ENCODE measurements around the gene TSR3.

Gene TSR3

GRCh38 chr16:1313721-1314369 is 37.8 kb downstream of the TSR3 start:
- no peak overlapping the region for H3K4me2 ChIP-seq (ENCODE audit: low read depth, low read length, poor library complexity, severe bottlenecking)

GRCh38 chr16:1312903-1313302 is 38.8 kb downstream of the TSR3 start:
- H3K9me2 ChIP-seq (replicated peaks; ENCODE audit: insufficient read depth, low read length), result no peaks in the 10 kb centered on the region
- TF ChIP-seq EZH2phosphoT487 (conservative IDR thresholded peaks at IDR 0.05; ENCODE audit: low read length) (no peak), CTCF (IDR thresholded peaks at IDR 0.05; ENCODE audit: insufficient read depth, low read length, poor library complexity, severe bottlenecking) (no peak)
- no peak overlapping the region for H2AFZ ChIP-seq (ENCODE audit: low read depth, low read length, severe bottlenecking)
- H3K4me3 ChIP-seq (ENCODE audit: insufficient read depth, low read length, poor library complexity, severe bottlenecking), result no peak overlapping the region
- H3K27me3 ChIP-seq (ENCODE audit: low read length), result no peaks in the 10 kb centered on the region
- peaks cover 4% of the 10 kb centered on the region for H3F3A ChIP-seq (ENCODE audit: insufficient read depth)
- H4K20me1 ChIP-seq (ENCODE audit: low read depth, low read length), result peaks cover 21% of the 10 kb centered on the region
- peaks cover 72% of the 10 kb centered on the region for H3K79me2 ChIP-seq (ENCODE audit: insufficient read depth, low read length)
- H3K36me3 ChIP-seq (ENCODE audit: low read length), result no peaks in the 10 kb centered on the region; the same call in 1 of the 2 replicates
- H3K4me2 ChIP-seq (ENCODE audit: low read depth, low read length, poor library complexity, severe bottlenecking), result no peak overlapping the region
- H3K27ac ChIP-seq (ENCODE audit: low read depth, low read length), result no peak overlapping the region
- no peaks in the 10 kb centered on the region for H3K9me3 ChIP-seq (ENCODE audit: insufficient read depth, low read length)
- H3K9ac ChIP-seq (ENCODE audit: low read length), result no peak overlapping the region

More at GRCh38 chr16:1313721-1314369, 37.8 kb downstream of the TSR3 start:
- no peak overlapping the region for H3K27ac ChIP-seq (ENCODE audit: low read depth, low read length)
- peaks cover 72% of the 10 kb centered on the region for H3K79me2 ChIP-seq (ENCODE audit: insufficient read depth, low read length)
- H4K20me1 ChIP-seq (ENCODE audit: low read depth, low read length), result peaks cover 21% of the 10 kb centered on the region
- no peaks in the 10 kb centered on the region for H3K9me3 ChIP-seq (ENCODE audit: insufficient read depth, low read length)
- H3K9ac ChIP-seq (ENCODE audit: low read length), result no peak overlapping the region
- H3K4me3 ChIP-seq (ENCODE audit: insufficient read depth, low read length, poor library complexity, severe bottlenecking), result no peak overlapping the region
- TF ChIP-seq EZH2phosphoT487 (conservative IDR thresholded peaks at IDR 0.05; ENCODE audit: low read length) (no peak), CTCF (IDR thresholded peaks at IDR 0.05; ENCODE audit: insufficient read depth, low read length, poor library complexity, severe bottlenecking) (no peak)
- peaks cover 4% of the 10 kb centered on the region for H3F3A ChIP-seq (ENCODE audit: insufficient read depth)
- H3K9me2 ChIP-seq (replicated peaks; ENCODE audit: insufficient read depth, low read length), result no peaks in the 10 kb centered on the region
- H2AFZ ChIP-seq (ENCODE audit: low read depth, low read length, severe bottlenecking), result no peak overlapping the region
- no peaks in the 10 kb centered on the region for H3K27me3 ChIP-seq (ENCODE audit: low read length)
- peaks cover 4% of the 10 kb centered on the region; the same call in 1 of the 2 replicates for H3K36me3 ChIP-seq (ENCODE audit: low read length)

DNA sequence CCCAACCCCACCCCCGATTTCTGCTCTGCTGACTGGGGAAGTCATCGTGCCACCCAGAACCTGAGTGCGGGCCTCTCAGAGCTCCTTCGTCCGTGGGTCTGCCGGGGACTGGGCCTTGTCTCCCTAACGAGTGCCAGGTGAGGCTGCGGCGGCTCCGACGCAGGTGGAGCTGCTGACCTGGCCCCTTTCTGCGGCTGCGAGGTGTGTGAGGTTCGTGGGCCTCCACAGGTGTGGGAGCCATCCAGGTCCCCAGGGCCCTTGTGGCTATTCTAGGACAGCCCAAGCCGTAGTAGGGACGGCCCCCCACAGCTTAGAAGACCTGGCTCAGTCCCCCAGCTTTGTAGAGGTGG is 39.2 kb downstream of the TSR3 start:
- TF ChIP-seq EZH2phosphoT487 (conservative IDR thresholded peaks at IDR 0.05; ENCODE audit: low read length) (no peak), CTCF (IDR thresholded peaks at IDR 0.05; ENCODE audit: insufficient read depth, low read length, poor library complexity, severe bottlenecking) (no peak)
- Histone ChIP-seq H3K9ac (ENCODE audit: low read length) (no peak overlapping the region), H3K36me3 (ENCODE audit: low read length) (no peaks in the 10 kb centered on the region; the same call in 1 of the 2 replicates), H3K27me3 (ENCODE audit: low read length) (no peaks in the 10 kb centered on the region), H3K79me2 (ENCODE audit: insufficient read depth, low read length) (peaks cover 69% of the 10 kb centered on the region), H3K9me3 (ENCODE audit: insufficient read depth, low read length) (no peaks in the 10 kb centered on the region), H3K4me2 (ENCODE audit: low read depth, low read length, poor library complexity, severe bottlenecking) (no peak overlapping the region), H4K20me1 (ENCODE audit: low read depth, low read length) (peaks cover 21% of the 10 kb centered on the region), H3K27ac (ENCODE audit: low read depth, low read length) (no peak overlapping the region), H3F3A (ENCODE audit: insufficient read depth) (peaks cover 4% of the 10 kb centered on the region), H3K9me2 (replicated peaks; ENCODE audit: insufficient read depth, low read length) (no peaks in the 10 kb centered on the region), H2AFZ (ENCODE audit: low read depth, low read length, severe bottlenecking) (no peak overlapping the region), H3K4me3 (ENCODE audit: insufficient read depth, low read length, poor library complexity, severe bottlenecking) (no peak overlapping the region)
